Amniotic stem cell (primary cell): ENCODE results near the gene C2orf78.
"Not testable (repeated sequence)": the region's sequence is repeated elsewhere in the genome, so short reads cannot be mapped to it uniquely, and the experiment has no call there.

Experiments
- DNase-seq: peaks from one replicate; lab custom pipeline; 2025; lab: John Stamatoyannopoulos, UW

Gene C2orf78, protein sequence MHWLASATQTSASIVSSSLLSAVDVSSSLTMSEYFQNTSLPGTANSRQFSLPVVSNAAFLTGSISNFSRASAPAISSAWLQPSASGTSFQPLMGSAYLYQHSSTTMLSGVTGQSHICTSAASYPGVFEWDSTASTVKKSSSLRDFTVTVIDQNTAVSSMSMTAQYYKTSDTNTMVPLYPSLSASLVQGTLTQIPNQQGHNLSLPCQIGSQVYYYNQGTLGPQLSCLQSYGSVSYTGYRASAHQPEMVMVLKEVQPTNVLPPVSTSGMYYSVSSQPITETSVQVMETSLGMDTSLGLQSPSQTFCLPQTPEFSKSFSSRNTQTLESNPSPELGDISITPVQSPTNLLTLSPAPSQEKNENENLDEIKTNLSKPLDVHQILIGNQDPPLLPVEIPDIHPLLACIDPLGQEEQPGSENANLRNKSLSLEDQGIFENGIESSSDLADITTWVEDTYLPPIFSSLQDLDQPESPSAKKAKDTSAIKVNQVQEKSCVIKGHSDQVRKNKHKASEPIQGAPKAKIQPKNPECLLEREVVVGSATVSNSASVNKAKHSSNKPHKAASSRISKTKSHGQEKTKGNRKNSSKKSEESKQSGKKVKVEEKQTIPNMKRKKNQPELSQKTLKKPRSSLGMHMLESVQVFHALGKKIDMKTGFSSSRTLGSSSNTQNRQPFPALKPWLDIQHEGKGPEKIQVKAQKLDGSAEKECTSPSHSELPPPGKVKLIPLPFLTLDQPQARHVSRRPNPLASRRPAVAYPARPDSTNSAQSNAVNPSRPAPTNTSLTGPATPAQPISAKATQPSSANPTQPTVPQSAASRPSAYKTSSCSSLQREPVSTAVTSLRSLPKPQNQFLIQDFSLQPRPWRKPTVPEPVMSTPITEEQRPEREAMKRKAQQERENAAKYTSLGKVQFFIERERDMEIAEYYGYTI

DNA sequence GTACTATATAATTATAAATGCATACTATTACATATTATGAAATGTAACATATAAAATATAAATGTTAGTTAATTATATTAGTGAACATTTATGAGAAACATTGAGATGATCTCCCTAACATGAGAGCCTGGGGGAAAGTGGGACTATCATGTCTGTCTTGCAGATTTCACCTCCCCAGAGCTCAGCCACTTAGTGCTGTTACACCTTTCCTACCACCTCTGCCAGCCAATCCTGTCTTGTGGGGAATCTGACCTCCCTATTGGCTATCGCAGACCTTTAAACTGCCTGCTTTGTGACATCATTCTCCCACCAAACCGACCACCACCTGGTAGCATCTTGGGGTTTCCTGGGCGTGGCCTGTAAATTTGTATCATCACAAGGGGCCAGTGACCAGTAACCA, at the start of gene C2orf78:
TSS of gene C2orf78 (plus strand) at position 301 of the 400 bp plus-strand sequence. CDS start 127 bp downstream, outside the sequence.
- not testable (repeated sequence) for DNase-seq

DNA sequence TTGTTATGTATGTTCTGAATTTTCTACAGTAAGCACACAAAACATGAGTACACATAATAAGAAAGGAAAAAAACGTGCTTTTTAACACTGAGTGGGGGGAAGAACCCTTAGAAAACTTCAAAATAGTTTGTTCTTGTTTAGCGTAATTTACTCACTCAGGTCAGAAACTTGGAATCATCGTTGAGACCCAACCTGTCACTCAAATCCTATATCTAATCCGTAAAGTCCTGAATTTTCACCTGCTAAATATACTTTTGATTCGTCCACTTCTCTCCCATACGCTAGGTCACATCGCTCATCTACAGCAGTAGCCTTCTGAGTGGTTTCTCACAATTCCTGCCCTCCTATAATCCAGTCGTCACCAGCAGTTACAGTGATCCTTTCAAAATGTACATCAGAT, 47.6 kb upstream of the C2orf78 start:
- no peak for DNase-seq

DNA sequence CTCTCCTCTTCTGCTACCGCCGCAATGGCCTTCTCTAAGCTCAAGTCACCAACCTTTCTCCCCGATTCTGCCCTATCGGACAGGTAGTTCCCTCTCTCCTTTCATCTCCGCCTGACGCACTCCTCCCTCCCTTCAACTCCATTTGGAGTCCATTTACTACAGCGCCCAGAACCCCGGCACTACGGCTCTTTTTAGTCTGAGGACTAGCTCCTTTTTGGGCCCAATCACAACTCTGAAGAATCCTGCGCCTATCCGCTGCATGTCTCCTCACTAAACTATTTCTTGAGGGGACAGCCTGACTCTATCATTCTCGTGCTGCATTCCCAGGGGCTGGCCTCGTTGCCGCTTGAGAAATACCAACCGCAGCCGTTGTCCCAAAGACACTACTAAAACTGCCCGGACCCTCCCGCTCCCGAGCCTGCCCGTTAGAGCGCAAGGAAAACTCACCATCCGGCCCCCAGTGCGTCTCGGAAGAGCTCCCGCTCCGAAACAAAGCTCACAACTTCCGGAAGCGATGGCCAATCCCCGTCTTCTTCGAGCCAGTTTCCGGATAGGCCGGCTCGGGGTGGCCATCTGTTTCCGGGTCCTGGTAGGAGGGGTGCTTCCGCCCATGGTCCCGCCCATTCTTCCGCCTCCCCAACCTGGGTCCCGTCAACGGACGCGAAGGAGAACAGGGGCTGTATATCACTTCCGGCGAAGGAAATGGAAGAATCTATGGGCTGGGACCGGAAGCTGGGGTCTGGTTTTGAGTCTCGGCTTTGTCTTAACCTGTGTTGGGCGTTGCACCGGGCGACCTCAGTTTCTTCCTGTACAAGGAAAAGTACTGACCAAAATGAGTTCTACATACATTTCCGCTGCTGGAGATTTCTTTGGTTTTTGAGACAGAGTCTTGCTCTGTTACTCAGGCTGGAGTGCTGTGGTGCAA, 46.9 kb upstream of the C2orf78 start, which contains the start of gene TPRKB:
TSS of gene TPRKB (minus strand) at position 491 of the 925 bp plus-strand sequence. CDS start 2,776 bp downstream, outside the sequence.
- DNase-seq, result peak; percentile 95

DNA sequence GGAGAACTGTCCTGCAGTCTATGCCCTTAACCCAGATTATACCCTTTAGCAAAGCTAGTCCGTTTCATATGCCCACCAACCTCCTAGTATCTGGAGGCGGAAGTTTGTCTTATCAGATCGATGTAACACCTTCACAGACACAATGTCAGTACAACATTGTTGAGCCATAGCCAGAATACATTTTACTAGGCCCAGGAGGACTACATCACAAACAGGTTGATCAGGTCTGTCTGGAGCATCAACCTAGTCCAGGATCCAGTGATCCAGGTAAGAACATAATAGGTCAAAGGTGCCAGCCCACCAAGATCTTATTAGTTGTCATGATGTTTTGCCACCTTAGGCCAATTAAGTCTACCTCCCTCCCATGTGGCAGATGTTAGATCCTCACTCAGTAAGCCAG, 44.9 kb upstream of the C2orf78 start:
- no peak for DNase-seq

DNA sequence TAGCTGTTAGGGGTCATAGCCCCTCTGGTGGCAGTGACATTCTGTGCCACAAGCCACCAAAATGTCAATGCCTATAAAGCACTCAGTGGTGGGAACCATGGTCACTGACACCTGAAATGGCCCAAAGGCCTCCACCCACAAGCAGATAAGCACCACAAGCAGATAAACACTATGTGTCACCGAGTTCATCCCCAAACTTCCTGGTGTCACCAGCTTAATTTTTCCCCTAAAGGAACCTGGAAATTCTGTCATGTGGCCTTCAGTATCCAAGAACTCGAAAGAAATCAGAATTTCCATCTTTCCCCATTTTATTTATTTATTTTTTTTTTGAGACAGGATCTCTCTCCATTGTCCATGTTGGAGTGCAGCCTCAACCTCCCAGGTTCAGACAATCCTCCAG, 43.2 kb upstream of the C2orf78 start:
- DNase-seq, result no peak

DNA sequence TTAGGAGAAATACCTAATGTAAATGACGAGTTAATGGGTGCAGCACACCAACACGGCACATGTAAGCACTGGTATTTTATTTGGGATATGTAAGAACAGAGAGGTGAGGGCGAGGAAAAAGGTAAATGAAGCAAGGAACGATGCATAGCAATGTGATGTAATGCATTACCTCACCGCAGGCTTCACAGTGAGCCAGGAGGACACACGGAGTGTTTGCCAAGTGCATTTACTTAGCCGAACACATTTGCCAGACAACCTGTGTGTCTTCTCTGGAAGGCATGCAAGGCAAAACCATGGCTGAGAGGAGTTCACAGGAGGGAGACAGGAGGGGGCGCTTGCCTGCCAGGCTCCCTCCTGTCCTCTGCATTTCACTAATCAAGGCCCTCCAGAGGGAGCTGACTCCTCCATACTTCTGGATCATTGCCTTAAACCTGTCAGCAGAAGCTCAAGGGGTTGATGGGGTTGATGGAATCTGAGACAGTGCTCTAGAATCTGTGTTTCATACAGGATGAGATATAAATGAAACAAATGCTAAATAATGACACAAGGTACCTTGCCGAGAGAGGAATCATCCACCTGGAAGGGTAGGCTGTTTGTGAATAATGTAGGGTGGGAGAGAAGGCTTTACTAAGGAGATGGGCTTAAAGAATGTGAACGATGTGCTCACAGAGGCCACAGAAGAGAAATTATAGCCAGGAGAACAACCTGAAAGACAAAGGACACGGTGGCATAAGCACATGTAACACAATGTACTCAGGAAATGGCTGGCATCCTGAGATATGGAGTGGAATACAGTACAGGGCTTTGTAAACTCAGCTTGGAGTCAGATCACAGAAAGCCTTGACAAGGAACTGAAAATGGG, 37.7 kb upstream of the C2orf78 start:
- DNase-seq, result no peak

DNA sequence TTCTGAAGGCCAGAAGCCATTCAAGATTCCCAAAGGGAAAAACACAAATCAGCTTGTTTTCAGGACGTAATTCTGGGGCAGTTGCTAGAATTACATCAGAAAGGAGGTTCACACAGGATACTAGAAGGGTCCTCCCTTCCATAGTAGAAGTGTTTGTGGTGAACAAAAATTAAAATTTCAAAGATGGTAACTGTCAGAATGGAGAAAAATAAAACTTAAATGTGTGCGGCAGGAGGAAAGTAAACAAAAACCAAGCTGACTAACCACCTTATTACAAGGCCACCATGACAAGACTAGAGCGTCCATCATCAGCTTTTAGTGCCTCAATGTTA, 37.1 kb upstream of the C2orf78 start:
- no peak for DNase-seq

DNA sequence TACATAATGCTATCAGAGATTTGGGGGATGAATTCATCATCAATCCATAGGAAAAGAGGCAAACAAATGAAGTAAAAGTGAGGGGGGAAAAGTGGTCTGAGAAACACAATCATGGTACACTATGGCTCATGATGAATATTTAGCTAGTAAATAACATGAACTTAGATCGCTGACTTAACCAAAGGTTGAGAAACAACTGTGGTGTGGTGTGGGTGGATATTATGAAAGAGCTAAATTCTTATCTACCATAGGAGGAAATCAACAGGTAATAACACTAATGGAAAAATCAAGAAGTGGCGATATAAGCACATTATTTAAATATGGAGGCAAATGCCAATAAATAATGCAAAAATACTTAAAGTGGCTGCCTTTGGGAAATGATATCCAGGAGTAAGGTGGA, 34.7 kb upstream of the C2orf78 start:
- no peak for DNase-seq

DNA sequence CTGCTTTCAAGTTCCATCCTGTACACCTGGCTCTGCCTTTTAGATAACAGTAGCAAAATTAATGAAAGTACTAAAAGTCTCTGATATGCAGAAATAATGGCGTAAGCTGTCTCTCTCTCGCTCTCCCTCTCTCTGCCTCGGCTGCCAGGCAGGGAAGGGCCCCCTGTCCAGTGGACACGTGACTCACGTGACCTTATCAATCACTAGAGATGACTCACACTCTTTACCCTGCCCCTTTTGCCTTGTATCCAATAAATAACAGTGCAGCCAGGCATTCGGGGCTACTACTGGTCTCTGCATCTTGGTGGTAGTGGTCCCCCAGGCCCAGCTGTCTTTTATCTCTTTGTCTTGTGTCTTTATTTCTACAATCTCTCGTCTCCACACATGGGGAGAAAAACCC, 29.7 kb upstream of the C2orf78 start:
- not testable (repeated sequence) for DNase-seq

DNA sequence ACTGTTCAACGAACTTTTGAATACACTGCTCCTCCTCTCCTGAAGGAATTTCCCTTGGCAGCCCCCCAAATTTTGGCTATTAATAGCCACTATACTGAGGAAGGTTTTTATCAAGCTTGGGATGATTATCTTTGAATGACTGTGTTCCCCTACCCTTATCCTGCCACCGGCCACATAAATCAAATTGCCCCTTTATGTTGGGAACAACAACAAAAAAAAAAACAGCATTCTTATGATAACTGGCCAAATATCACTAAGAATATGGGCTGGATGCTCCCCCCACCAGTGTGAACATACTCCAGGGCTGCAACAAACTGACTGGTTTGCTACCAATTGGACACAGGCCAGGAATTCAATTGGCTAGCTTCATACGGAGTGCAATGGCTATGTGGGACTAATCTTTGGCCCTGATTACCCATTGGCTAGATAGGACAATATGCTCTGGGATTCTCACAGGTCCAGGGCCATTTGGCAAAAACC, 24.7 kb upstream of the C2orf78 start:
- DNase-seq, result no peak

DNA sequence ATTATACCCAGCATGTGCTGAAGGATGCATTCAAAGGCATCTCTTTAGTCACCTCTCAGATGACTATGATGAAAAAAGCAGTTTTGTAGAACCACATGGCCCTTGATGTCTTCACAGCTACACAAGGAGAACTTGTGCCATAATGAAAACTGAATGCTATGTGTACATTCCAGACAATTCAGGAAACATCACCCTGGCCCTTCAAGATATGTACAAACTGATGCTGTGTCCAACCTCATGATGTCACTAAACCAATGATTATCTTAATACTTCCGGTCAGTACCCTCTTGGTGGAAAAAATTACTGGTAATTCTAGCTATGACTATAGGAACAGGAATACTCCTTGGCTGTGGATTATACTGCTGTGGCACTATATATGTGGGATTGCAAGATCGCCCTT, 24.1 kb upstream of the C2orf78 start:
- DNase-seq, result no peak

DNA sequence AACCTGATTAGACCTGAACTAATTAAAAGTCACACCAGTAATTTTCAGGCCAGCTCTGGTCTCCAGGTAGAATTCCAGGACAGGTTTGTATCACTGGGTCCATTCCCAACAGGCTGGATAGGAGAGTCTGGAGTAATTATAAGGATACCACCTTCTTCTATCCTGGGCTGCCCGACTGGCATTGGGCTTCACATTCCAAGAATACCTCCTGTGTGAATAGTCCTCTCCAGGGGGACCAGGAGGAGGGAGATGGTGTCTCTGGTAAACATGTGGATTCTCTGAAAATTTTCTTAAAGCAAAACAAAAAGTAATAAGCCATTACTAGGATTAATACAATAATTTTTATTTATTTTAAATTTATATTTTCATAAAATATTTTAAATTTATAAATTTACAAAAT, 21.4 kb upstream of the C2orf78 start:
- no peak for DNase-seq

DNA sequence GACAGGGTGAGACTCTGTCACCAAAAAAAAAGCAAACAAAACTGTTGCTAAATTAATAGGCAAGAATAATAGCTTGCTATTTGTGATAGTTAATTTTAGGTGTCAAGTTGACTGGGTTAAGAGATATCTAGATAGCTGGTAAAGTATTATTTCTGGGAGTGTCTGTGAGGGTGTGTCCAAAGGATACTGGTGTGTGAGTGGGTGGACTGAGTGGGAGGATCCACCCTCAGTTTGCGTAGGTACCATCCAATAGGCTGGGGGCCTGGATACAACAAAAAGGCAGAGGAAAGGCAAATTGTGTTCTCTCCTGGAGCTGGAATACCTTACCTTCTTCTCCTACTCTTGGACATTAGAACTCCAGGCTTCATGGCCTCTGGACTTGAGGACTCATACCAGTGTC, 19.0 kb upstream of the C2orf78 start:
- DNase-seq, result no peak

DNA sequence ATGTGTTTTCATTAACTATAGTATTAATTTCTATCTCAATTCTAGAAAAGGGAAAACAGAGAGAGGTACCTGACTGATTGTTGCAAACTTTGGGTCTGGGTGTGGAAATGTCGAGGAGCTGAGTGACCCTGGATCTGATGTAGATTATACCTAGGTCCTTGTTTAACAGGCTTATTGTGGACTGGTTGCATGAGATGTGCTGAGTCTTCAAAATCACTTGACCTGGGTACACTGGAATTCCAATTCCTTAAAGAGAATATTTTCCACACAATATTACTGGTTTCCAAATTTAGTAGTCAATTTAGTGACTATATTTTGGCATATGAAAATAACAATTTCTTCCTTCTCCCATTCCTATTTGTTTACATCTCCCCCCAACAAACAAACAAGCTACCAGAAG, 17.6 kb upstream of the C2orf78 start:
- no peak for DNase-seq

DNA sequence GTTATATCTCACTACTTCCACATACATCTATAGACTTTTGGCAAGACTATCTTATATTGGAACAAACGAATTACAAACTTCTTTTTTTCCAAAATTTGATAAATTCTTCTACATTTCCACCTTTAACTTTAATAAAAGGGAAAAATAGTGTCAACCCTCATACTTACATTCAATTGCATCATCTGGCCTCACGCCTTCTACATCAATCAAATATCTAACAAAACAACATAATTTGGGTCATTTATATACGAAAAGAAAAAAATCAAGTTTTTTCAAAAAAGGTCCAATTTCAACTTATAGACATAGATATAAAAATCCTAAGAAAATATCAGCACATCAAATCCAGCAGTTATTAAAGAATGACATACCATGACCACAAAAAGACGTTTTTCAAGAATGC, 17.0 kb upstream of the C2orf78 start:
- DNase-seq, result no peak

DNA sequence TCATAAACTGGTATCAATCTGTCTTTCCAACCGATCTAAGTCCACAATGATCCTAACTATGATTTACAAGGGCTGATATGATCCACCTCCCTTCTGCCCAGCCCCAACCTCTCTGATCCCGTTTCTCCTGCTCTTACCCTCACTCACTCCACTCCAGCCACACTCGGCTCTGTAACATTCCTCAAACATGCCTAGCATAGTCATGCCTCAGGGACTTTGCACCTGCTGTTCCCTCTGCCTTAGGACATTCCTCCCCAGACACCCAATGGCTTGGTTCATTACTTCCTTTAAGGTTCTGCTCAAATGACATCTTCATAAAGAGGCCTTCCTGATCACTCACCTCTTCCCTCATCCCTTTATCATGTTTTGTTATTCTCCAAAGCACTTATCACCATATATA, 13.3 kb upstream of the C2orf78 start:
- no peak for DNase-seq

DNA sequence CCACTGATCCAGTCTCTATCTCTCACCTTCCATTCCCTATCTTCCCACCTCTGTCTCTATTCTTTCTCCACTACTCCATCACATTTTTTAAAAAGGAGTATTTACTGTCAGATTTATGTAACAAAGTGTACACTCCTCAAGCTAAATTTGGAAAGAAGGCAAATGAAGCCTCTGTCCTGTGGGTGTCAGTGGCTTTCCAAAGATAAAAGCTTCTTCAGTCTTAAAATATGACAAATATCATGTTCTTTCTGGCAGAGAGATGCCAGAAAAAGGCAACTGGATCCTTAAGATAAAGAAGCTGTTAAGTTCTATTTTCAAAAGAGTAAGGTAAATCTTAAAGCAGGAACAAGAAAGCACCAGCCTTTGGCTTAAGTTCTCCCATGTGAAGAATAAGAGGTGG, 11.2 kb upstream of the C2orf78 start:
- no peak for DNase-seq

DNA sequence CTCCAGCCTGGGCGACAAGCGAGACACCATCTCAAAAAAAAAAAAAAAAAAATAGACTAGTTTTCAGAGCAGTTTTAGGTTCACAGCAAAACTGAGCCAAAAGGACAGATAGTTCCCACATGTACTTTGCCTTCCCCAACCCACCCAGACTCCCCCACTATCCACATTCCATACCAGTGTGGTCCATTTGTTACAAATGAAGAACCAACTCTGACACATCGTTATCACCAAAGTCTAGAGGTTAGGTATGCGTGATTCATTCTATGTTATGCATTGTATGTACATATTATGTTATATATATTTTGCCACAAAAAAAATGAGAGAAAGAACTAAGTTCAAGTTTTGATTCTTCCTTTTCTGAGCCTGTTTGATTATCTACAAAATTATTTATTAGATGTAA, 7.6 kb upstream of the C2orf78 start:
- no peak for DNase-seq

DNA sequence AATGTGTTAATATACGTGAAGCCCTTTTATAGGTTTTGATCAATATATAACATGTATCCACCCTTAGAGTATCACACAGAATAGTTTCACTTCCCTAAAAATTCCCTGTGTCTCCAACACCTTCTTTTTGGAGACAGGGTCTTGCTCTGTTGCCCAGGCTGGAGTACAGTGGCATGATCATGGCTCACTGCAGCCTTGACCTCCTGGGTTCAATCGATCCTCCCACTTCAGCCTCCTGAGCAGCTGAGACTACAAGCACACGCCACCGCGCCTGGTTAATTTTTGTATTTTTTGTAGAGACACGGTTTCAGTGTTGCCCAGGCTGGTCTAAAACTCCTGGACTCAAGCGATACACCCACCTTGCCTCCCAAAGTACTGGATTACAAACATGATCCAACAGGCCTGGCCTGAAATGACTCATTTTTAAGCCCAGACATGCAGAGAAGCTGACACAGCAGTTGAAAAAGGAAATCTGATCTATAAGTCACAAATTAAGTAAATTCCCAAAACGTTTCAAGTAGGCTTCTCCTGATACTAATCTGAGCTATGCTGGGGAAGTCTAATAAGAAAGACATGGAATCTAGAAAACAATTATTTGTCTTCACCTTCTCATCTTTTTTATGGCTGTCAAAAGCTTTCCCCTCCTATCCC, 7.0 kb upstream of the C2orf78 start:
- DNase-seq, result peak; percentile 9

DNA sequence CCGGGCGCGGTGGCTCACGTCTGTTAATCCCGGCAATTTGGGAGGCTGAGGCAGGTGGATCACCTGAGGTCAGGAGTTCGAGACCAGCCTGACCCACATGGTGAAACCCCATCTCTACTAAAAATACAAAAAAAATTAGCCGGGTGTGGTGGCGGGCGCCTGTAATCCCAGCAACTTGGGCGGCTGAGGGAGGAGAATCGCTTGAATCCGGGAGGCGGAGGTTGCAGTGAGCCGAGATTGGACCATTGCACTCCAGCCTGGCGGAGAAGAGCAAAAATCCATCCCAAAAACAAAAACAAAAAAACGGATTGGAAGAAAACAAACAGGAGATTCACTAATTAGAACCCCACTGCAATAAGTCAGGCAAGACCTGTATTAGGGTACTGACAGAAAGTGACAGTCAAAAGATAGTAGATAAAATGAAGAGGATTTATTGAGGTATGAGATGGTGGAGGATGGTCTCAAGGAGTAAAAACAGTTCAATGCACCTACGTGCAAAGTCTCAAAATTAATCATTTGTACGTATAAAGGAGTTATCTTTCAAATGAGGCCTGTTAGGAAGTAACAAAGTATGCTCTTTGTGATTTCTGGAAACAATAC, 5.0 kb upstream of the C2orf78 start:
- DNase-seq, result not testable (repeated sequence)
